Stimulated activated memory B cell treated with anti-CD40 and anti-IgM and Interleukin-4, amounts not matched to agents 10 μg/mL and 1 μg/mL and 100 μg/mL, for 72 hours (primary cell): ENCODE data around the gene TPRN.

Experiments used
- ATAC-seq: fragments of 150-1000 bp; cut with Tn5 transposase; 2 replicates; pipeline ENCODE4 v1.10.0; 2021
- H3K27ac Mint-ChIP-seq: one replicate; pipeline ENCODE4 v1.8.0; 2022; ENCODE audit warnings: mild to moderate bottlenecking, mixed read lengths
- H3K27me3 Mint-ChIP-seq: one replicate; pipeline ENCODE4 v1.8.0; 2022; ENCODE audit warnings: mixed read lengths
- H3K36me3 Mint-ChIP-seq: one replicate; pipeline ENCODE4 v1.8.0; 2022; ENCODE audit warnings: mixed read lengths
- H3K4me1 Mint-ChIP-seq: one replicate; pipeline ENCODE4 v1.8.0; 2022; ENCODE audit warnings: mixed read lengths
- H3K4me3 Mint-ChIP-seq: one replicate; pipeline ENCODE4 v1.8.0; 2022; ENCODE audit warnings: mild to moderate bottlenecking, moderate library complexity, mixed read lengths
- H3K9me3 Mint-ChIP-seq: one replicate; pipeline ENCODE4 v1.8.0; 2022; ENCODE audit warnings: mixed read lengths

TPRN gene

DNA sequence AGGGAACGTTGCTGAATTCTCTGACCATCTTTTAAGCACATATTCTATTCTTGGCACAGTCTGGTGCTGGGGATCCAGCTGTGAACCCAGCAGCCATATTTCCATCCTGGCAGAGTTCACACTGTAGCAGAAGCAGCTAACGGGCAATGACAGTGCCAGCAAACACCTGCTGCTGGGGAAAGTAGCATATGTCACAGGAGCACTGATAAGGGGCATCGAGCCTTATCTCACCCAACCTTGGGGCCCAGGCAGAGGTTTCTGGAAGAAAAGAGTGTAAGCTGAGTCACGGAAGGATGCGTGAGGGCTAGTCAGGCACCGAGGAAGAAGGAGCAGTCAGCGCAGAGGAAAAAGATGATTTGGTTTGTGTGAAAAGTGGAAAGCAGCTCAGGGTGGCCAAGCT, 6.1 kb upstream of the TPRN start:
- H3K4me3 Mint-ChIP-seq = peak overlapping the region; percentile 85
- H3K4me1 Mint-ChIP-seq = peaks cover 52% of the 10 kb centered on the region
- H3K27ac Mint-ChIP-seq = peak overlapping the region; percentile 96
- H3K9me3 Mint-ChIP-seq = no peaks in the 10 kb centered on the region
- no peak for ATAC-seq
- peaks cover 35% of the 10 kb centered on the region for H3K36me3 Mint-ChIP-seq
- H3K27me3 Mint-ChIP-seq = no peaks in the 10 kb centered on the region

- Mint-ChIP-seq H3K9me3 (no peaks in the 10 kb centered on the region), H3K36me3 (peaks cover 27% of the 10 kb centered on the region), H3K27ac (peak within 1 kb of the TSS; percentile 96), H3K27me3 (no peaks in the 10 kb centered on the region), H3K4me3 (peak within 1 kb of the TSS; percentile 85), H3K4me1 (peaks cover 54% of the 10 kb centered on the region)
- ATAC-seq = peak; percentile 71
These were observed 4.9 kb upstream of the TPRN start, which contains the start of the genes NDOR1 and TMEM203 for GRCh38 chr9:137205126-137206069. Gene NDOR1 (plus strand): TSS chr9:137205700. CDS start chr9:137205778, 78 bp downstream. Gene TMEM203 (minus strand): TSS chr9:137205648. CDS start chr9:137205414, 234 bp downstream.

GRCh38 chr9:137204731-137205125, 4.2 kb upstream of the TPRN start:
- H3K27me3 Mint-ChIP-seq = no peaks in the 10 kb centered on the region
- H3K4me1 Mint-ChIP-seq = peaks cover 55% of the 10 kb centered on the region
- H3K4me3 Mint-ChIP-seq = peak overlapping the region; percentile 85
- peaks cover 27% of the 10 kb centered on the region for H3K36me3 Mint-ChIP-seq
- no peaks in the 10 kb centered on the region for H3K9me3 Mint-ChIP-seq
- peak overlapping the region; percentile 96 for H3K27ac Mint-ChIP-seq
- ATAC-seq = no peak

GRCh38 chr9:137202966-137203365, 2.4 kb upstream of the TPRN start:
- no peak overlapping the region for H3K27ac Mint-ChIP-seq

GRCh38 chr9:137201205-137201868, 796 bp upstream of the TPRN start:
- peaks cover 5% of the 10 kb centered on the region for H3K36me3 Mint-ChIP-seq
- no peak for ATAC-seq
- H3K27ac Mint-ChIP-seq = peak overlapping the region; percentile 81

More at GRCh38 chr9:137202966-137203365, 2.4 kb upstream of the TPRN start:
- Mint-ChIP-seq H3K4me3 (peak overlapping the region; percentile 31), H3K4me1 (peaks cover 66% of the 10 kb centered on the region), H3K36me3 (peaks cover 20% of the 10 kb centered on the region), H3K27me3 (no peaks in the 10 kb centered on the region), H3K9me3 (no peaks in the 10 kb centered on the region)
- ATAC-seq = no peak

GRCh38 chr9:137199411-137200121, 975 bp downstream of the TPRN start:
- H3K27me3 Mint-ChIP-seq = no peaks in the 10 kb centered on the region
- H3K9me3 Mint-ChIP-seq = no peaks in the 10 kb centered on the region
- no peaks in the 10 kb centered on the region for H3K36me3 Mint-ChIP-seq
- ATAC-seq = no peak
- peak overlapping the region; percentile 64 for H3K27ac Mint-ChIP-seq
- H3K4me1 Mint-ChIP-seq = peaks cover 46% of the 10 kb centered on the region
- peak overlapping the region; percentile 81 for H3K4me3 Mint-ChIP-seq

More at GRCh38 chr9:137201205-137201868, 796 bp upstream of the TPRN start:
- H3K4me1 Mint-ChIP-seq = peaks cover 60% of the 10 kb centered on the region
- peak overlapping the region; percentile 85 for H3K4me3 Mint-ChIP-seq
- H3K9me3 Mint-ChIP-seq = no peaks in the 10 kb centered on the region
- no peaks in the 10 kb centered on the region for H3K27me3 Mint-ChIP-seq

GRCh38 chr9:137198902-137199283, 1.6 kb downstream of the TPRN start:
- Mint-ChIP-seq H3K36me3 (no peaks in the 10 kb centered on the region), H3K9me3 (no peaks in the 10 kb centered on the region), H3K27me3 (no peaks in the 10 kb centered on the region), H3K4me1 (peaks cover 40% of the 10 kb centered on the region), H3K27ac (no peak overlapping the region), H3K4me3 (peak overlapping the region; percentile 81)
- ATAC-seq = no peak

DNA sequence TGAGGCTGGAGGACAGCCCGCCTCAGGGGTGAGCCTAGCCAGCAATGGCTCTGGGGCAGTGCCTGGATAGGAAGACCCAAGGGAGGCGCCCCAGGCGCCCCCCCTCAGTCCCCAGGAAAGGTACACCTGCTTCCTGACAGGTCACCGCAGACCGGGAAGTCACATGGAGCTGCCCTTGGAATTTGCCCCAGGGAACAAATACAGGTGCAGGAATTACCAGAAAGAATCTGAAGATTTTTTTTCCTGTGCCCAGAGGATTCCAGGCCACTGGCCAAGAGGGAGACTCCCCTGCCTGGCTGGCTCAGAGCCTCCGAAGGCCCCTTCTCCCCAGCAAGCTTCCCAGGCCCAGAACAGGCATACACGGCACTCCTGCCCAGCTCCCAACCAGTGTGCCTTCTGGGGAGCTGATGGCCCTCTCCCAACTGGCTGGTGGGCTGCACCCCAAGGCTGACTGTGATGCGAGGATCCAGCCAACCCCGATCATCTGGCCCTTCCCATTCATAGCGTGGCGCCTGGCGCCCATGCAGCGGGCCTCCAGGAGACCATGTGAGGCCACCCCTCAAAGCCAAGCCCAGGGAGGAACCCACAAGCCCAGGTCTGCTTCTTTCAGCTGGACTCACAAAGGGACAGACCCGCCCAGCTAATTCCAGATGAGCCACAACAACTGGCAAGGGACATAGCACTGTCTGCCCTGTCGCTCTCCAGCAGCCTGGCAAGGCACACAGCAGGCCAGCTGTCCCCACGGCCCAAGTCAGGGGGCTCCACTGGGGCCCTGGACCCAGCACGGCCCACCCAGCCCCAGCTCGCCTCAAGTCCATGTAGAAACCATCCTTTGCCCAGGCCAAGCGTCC, 2.3 kb downstream of the TPRN start:
- no peak for ATAC-seq
- Mint-ChIP-seq H3K27me3 (no peaks in the 10 kb centered on the region), H3K36me3 (no peaks in the 10 kb centered on the region), H3K27ac (no peak overlapping the region), H3K9me3 (no peaks in the 10 kb centered on the region), H3K4me3 (peak overlapping the region; percentile 81), H3K4me1 (peaks cover 40% of the 10 kb centered on the region)

- H3K9me3 Mint-ChIP-seq = no peaks in the 10 kb centered on the region
- H3K27ac Mint-ChIP-seq = no peak overlapping the region
- ATAC-seq = no peak
- peaks cover 27% of the 10 kb centered on the region for H3K4me1 Mint-ChIP-seq
- H3K27me3 Mint-ChIP-seq = no peaks in the 10 kb centered on the region
- H3K36me3 Mint-ChIP-seq = peaks cover 9% of the 10 kb centered on the region
- H3K4me3 Mint-ChIP-seq = no peak overlapping the region
These were observed 4.9 kb downstream of the TPRN start for GRCh38 chr9:137195525-137196220.

GRCh38 chr9:137194909-137195308, 5.6 kb downstream of the TPRN start:
- H3K36me3 Mint-ChIP-seq = peaks cover 11% of the 10 kb centered on the region
- peaks cover 30% of the 10 kb centered on the region for H3K4me1 Mint-ChIP-seq
- no peak overlapping the region for H3K4me3 Mint-ChIP-seq
- no peaks in the 10 kb centered on the region for H3K9me3 Mint-ChIP-seq
- H3K27ac Mint-ChIP-seq = no peak overlapping the region
- H3K27me3 Mint-ChIP-seq = no peaks in the 10 kb centered on the region
- no peak for ATAC-seq

DNA sequence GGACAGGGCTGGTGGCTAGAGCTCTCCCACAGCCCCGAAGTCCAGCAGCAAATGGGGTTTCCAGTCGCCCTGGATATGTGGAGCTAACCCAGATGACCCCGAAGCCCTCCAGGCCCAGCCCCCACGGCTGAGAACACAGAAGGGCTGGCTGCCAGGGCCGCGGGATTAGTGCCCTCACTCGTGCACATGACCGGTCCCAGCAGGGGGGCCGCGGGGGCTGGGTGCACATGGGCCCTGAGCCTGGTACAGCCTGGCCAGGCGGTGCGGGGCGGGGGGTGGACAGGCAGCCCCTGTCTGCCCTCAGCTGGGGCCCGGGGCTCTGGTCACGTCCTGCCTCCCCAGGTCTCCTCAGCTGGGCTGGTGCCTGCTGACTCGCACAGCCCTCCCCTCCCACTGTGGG, 6.2 kb downstream of the TPRN start:
- Mint-ChIP-seq H3K4me3 (no peak overlapping the region), H3K36me3 (peaks cover 11% of the 10 kb centered on the region), H3K4me1 (peaks cover 31% of the 10 kb centered on the region), H3K27me3 (no peaks in the 10 kb centered on the region), H3K9me3 (no peaks in the 10 kb centered on the region), H3K27ac (no peak overlapping the region)
- ATAC-seq = no peak

GRCh38 chr9:137193771-137194170, 6.8 kb downstream of the TPRN start:
- no peak for ATAC-seq
- Mint-ChIP-seq H3K27ac (no peak overlapping the region), H3K4me3 (no peak overlapping the region), H3K27me3 (no peaks in the 10 kb centered on the region), H3K4me1 (peaks cover 30% of the 10 kb centered on the region), H3K9me3 (no peaks in the 10 kb centered on the region), H3K36me3 (peaks cover 11% of the 10 kb centered on the region)

- Mint-ChIP-seq H3K36me3 (peaks cover 11% of the 10 kb centered on the region), H3K27ac (no peak overlapping the region), H3K9me3 (no peaks in the 10 kb centered on the region), H3K27me3 (no peaks in the 10 kb centered on the region), H3K4me3 (no peak overlapping the region), H3K4me1 (peaks cover 29% of the 10 kb centered on the region)
- no peak for ATAC-seq
These were observed 7.7 kb downstream of the TPRN start for GRCh38 chr9:137192859-137193258.

GRCh38 chr9:137192448-137192780, 8.1 kb downstream of the TPRN start:
- H3K4me3 Mint-ChIP-seq = no peak overlapping the region

More at GRCh38 chr9:137192448-137192780, 8.1 kb downstream of the TPRN start:
- Mint-ChIP-seq H3K27me3 (no peaks in the 10 kb centered on the region), H3K27ac (no peak overlapping the region), H3K9me3 (no peaks in the 10 kb centered on the region), H3K4me1 (peaks cover 32% of the 10 kb centered on the region), H3K36me3 (peaks cover 11% of the 10 kb centered on the region)
- ATAC-seq = no peak
